ENCODE measurements around the gene GADD45G.

Gene GADD45G

GRCh38 chr9:89654025-89654662, 49.3 kb downstream of the GADD45G start:
- DNase-seq (ENCODE audit: low spot score), result no peak

GRCh38 chr9:89655056-89655989, 50.5 kb downstream of the GADD45G start:
- DNase-seq (ENCODE audit: low spot score), result no peak
